ENCODE results near the gene ZKSCAN2.

Gene ZKSCAN2

GRCh38 chr16:25257470-25257955, at the start of gene ZKSCAN2:
Gene ZKSCAN2, minus strand, starts transcription at chr16:25257845. Its CDS starts 718 bp downstream, at chr16:25257127.
- DNase-seq (ENCODE audit: low read depth), result peak; percentile 82

GRCh38 chr16:25299792-25300590, 42.3 kb upstream of the ZKSCAN2 start:
- DNase-seq (ENCODE audit: low read depth), result no peak

GRCh38 chr16:25298165-25298872, 40.7 kb upstream of the ZKSCAN2 start:
- DNase-seq (ENCODE audit: low read depth), result no peak

- no peak for DNase-seq (ENCODE audit: low read depth)
Observed at GRCh38 chr16:25297151-25297787, 39.6 kb upstream of the ZKSCAN2 start.

- DNase-seq (ENCODE audit: low read depth), result no peak
Observed at GRCh38 chr16:25291580-25291979, 33.9 kb upstream of the ZKSCAN2 start.

- no peak for DNase-seq (ENCODE audit: low read depth)
Observed at GRCh38 chr16:25289466-25289865, 31.8 kb upstream of the ZKSCAN2 start.

- DNase-seq (ENCODE audit: low read depth), result no peak
Observed at GRCh38 chr16:25279491-25279890, 21.8 kb upstream of the ZKSCAN2 start.

GRCh38 chr16:25271421-25271820, 13.8 kb upstream of the ZKSCAN2 start:
- DNase-seq (ENCODE audit: low read depth), result no peak

GRCh38 chr16:25270577-25270976, 12.9 kb upstream of the ZKSCAN2 start:
- no peak for DNase-seq (ENCODE audit: low read depth)

GRCh38 chr16:25269879-25270278, 12.2 kb upstream of the ZKSCAN2 start:
- DNase-seq (ENCODE audit: low read depth), result no peak

- DNase-seq (ENCODE audit: low read depth), result no peak
Observed at GRCh38 chr16:25265968-25266367, 8.3 kb upstream of the ZKSCAN2 start.

- no peak for DNase-seq (ENCODE audit: low read depth)
Observed at GRCh38 chr16:25264597-25264996, 7.0 kb upstream of the ZKSCAN2 start.

GRCh38 chr16:25260416-25260815, 2.8 kb upstream of the ZKSCAN2 start:
- DNase-seq (ENCODE audit: low read depth), result no peak

GRCh38 chr16:25258861-25259179, 1.2 kb upstream of the ZKSCAN2 start:
- DNase-seq (ENCODE audit: low read depth), result no peak

GRCh38 chr16:25257956-25258860, 563 bp upstream of the ZKSCAN2 start:
- peak; percentile 51 for DNase-seq (ENCODE audit: low read depth)

GRCh38 chr16:25256695-25257469, 763 bp downstream of the ZKSCAN2 start:
- no peak for DNase-seq (ENCODE audit: low read depth)

GRCh38 chr16:25253322-25253721, 4.3 kb downstream of the ZKSCAN2 start:
- no peak for DNase-seq (ENCODE audit: low read depth)

GRCh38 chr16:25250467-25250866, 7.2 kb downstream of the ZKSCAN2 start:
- DNase-seq (ENCODE audit: low read depth), result no peak

- no peak for DNase-seq (ENCODE audit: low read depth)
Observed at GRCh38 chr16:25235991-25236390, 21.7 kb downstream of the ZKSCAN2 start.

- no peak for DNase-seq (ENCODE audit: low read depth)
Observed at GRCh38 chr16:25228372-25228771, 29.3 kb downstream of the ZKSCAN2 start.

- no peak for DNase-seq (ENCODE audit: low read depth)
Observed at GRCh38 chr16:25224731-25225319, 32.8 kb downstream of the ZKSCAN2 start.
